Colonic mucosa (tissue), 4 donors: ENCODE measurements around the gene DNM2. TPM values are rescaled to one million over a fixed set of nuclear protein-coding genes. Genes with fewer than 3 reads are reported as not detected.

Experiments used
- DNase-seq: peaks from one replicate; pipeline ENCODE4 v3.0.0-alpha.2; 2020
- H3K27ac ChIP-seq: fragments of 200-600 bp; one replicate; pipeline ENCODE4 v1.8.0; 2021
- H3K27me3 ChIP-seq: fragments of 200-600 bp; one replicate; pipeline ENCODE4 v1.8.0; 2021
- H3K36me3 ChIP-seq: fragments of 200-600 bp; one replicate; pipeline ENCODE4 v1.8.0; 2021
- H3K4me1 ChIP-seq: fragments of 200-600 bp; one replicate; pipeline ENCODE4 v1.8.0; 2021; ENCODE audit warnings: mild to moderate bottlenecking
- H3K4me3 ChIP-seq: fragments of 200-600 bp; one replicate; pipeline ENCODE4 v1.8.0; 2021
- H3K9ac ChIP-seq, 2 donors: one replicate each; pipeline ENCODE4 v1.7.0; 2013; ENCODE audit warnings: control low read depth in 2 of 2, low read depth in 2 of 2, low read length in 2 of 2
- H3K9me3 ChIP-seq: fragments of 200-600 bp; one replicate; pipeline ENCODE4 v1.8.0; 2021
- CTCF ChIP-seq: fragments of 200-600 bp; IDR thresholded peaks from one replicate; pipeline ENCODE4 v1.8.0; 2022; ENCODE audit warnings: antibody characterized with exemption, mild to moderate bottlenecking
- intact Hi-C: fragments of 100-400 bp; cut with DNase I; formaldehyde crosslinking; loops from one replicate; pipeline ENCODE4 v1.14.1; 2022
- total RNA-seq, 2 donors: library from RNA; stranded (reverse); fragmentation: NEBNext Ultra II Directional in 1 of 2; extraction: Animal tissue kit (Norgen Biotek cat#: 25700) in 1 of 2; gene quantifications; one replicate each; pipeline ENCODE4 v1.2.1, GENCODE V29; 2021
- donor health status: healthy.
- donor health status: DM: no; HTN: no; CAD: no.
- donor health status: DM: no; HTN: no; CAD: no.

DNM2 gene
- total RNA-seq, 2 donors from 2014 or later = 450 to 461 TPM

GRCh38 chr19:10691883-10692282, 26.0 kb upstream of the DNM2 start:
- no peak overlapping the region for H3K4me3 ChIP-seq
- H3K9ac ChIP-seq = no peak overlapping the region
- peaks cover 6% of the 10 kb centered on the region for H3K36me3 ChIP-seq
- peaks cover 9% of the 10 kb centered on the region for H3K4me1 ChIP-seq
- H3K27me3 ChIP-seq = no peaks in the 10 kb centered on the region
- intact Hi-C loops = no loop called here
- DNase-seq = no peak
- TF ChIP-seq CTCF = no peak
- no peak overlapping the region for H3K27ac ChIP-seq
- no peaks in the 10 kb centered on the region for H3K9me3 ChIP-seq

- Histone ChIP-seq H3K4me3 (no peak overlapping the region), H3K4me1 (peaks cover 9% of the 10 kb centered on the region), H3K9me3 (no peaks in the 10 kb centered on the region), H3K36me3 (peaks cover 5% of the 10 kb centered on the region), H3K27me3 (no peaks in the 10 kb centered on the region), H3K27ac (no peak overlapping the region), H3K9ac (no peak overlapping the region)
- DNase-seq = no peak
- intact Hi-C loops = no loop called here
- no peak for TF ChIP-seq CTCF
Measured at GRCh38 chr19:10692673-10693264, 25.1 kb upstream of the DNM2 start.

GRCh38 chr19:10694706-10695307, 23.1 kb upstream of the DNM2 start:
- Histone ChIP-seq H3K36me3 (no peaks in the 10 kb centered on the region), H3K27me3 (no peaks in the 10 kb centered on the region), H3K9me3 (no peaks in the 10 kb centered on the region), H3K4me3 (no peak overlapping the region), H3K27ac (no peak overlapping the region), H3K9ac (no peak overlapping the region), H3K4me1 (peaks cover 9% of the 10 kb centered on the region)
- TF ChIP-seq CTCF = no peak
- intact Hi-C loops = no loop called here
- no peak for DNase-seq

GRCh38 chr19:10695401-10696398, 22.2 kb upstream of the DNM2 start:
- Histone ChIP-seq H3K9ac (no peak overlapping the region), H3K27me3 (no peaks in the 10 kb centered on the region), H3K27ac (no peak overlapping the region), H3K4me1 (peaks cover 9% of the 10 kb centered on the region), H3K9me3 (no peaks in the 10 kb centered on the region), H3K4me3 (peak overlapping the region; percentile 13), H3K36me3 (no peaks in the 10 kb centered on the region)
- DNase-seq = peak; percentile 96
- no peak for TF ChIP-seq CTCF
- intact Hi-C loops = no loop called here

- H3K36me3 ChIP-seq = no peaks in the 10 kb centered on the region
- intact Hi-C loops = no loop called here
- no peak overlapping the region for H3K4me3 ChIP-seq
- peak; percentile 76 for DNase-seq
- no peak overlapping the region for H3K9ac ChIP-seq
- no peak overlapping the region for H3K27ac ChIP-seq
- TF ChIP-seq CTCF = peak; percentile 54
- H3K27me3 ChIP-seq = no peaks in the 10 kb centered on the region
- peaks cover 12% of the 10 kb centered on the region for H3K4me1 ChIP-seq
- H3K9me3 ChIP-seq = no peaks in the 10 kb centered on the region
Measured at GRCh38 chr19:10699650-10700335, 18.1 kb upstream of the DNM2 start.
